OCI-M2 (cell line): ENCODE measurements around the gene WHRN.

Experiments
- DNase-seq: peaks from one replicate; lab custom pipeline; 2025; ENCODE audit not compliant: unreplicated experiment; lab: John Stamatoyannopoulos, UW

WHRN gene

GRCh38 chr9:114505187-114506081 lies at the start of gene WHRN:
TSS of gene WHRN (minus strand) at chr9:114505473. CDS start at chr9:114504801, 672 bp downstream.
- no peak for DNase-seq

DNA sequence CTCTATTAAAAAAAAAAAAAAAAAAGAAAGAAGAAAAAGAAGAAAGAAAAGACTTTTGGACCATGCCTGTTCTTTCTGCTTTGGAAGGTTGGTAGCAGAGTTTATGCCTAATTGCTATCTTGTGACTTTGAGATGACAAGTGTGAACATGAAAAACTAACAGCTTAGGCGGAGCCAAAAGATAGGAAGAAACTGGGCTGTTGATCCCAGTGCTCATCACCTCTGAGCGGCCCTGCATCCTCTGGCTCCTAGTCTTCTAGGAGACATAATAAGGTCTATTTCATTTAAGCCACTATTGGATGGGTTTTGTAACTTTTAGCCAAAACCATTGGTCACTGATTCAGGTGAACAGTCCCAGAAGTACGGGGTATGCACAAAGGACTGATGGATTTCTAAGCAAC lies 47.9 kb upstream of the WHRN start:
- DNase-seq = no peak

- no peak for DNase-seq
Measured at GRCh38 chr9:114552706-114553105, 47.4 kb upstream of the WHRN start.

DNA sequence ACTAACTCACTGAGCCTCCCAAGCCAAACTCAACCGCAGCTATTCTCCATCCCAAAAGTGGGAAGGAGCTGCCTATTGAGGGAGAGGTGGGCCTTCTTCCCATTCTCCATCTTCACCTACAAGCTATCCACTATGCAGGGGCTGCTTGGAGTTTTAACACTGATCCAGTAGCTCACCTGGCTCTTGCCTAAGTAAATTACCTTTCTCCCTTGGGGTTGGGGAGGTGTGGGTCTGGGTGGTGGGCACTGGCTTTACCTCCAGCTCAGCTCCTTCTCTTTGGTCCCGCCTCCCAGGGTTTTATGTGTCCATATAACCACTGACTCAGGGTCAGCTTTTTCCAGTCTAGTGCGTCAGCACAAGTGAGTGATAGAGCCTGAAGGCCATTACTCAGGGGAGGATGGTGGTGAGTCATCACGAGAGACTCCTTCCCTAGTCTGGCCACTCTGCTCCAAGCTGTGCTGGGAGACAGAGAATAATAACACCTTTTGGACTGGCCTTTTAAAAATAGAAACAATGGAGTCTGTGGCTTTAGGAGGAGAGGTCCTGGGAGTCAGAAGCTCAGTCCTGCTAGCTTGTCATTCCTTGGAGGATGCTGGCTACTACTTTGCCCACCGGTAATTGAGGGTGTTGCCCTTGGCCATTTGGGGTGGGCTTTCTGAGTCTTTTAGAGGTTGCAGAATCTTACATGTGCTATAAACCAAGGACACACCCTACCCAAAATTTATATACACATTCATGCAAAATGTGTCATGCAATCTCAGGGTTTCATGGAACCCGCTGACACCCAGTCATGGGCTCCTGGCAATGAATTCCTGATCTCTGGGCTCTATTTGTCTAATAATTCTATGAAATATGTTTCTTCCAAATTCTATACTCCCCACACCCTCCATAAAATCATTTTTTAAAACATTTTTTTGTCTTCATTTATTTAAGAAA lies 46.7 kb upstream of the WHRN start:
- no peak for DNase-seq

DNA sequence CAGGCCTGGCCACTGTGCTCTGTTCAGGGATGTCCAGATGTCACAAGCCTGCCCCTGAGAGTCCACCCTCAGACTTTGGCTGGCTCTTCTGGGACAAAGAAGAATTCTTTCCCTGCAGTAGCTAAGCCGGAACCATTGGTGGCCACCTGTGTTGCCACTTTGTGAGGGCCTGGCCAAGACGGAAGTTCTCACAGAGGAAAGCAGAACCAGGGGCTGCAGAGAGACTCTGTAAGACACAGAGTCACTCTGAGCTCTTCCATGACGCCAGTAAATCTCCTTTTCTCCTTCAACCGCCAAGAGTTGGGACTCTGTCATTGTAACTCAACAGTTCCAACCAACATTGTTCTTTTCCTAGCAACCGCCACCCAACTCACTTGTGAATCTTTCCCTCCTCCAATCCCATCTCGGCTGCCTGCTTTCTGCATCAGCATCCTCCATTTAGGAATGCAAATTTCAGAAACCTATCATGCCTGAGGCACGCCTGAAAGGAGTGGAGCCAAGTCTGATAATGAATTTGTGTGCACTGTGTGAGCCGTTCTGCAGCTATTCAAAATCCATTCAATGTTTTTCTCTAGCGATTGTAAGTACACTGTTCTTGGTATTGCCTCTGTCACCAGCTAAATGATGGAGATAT lies 44.5 kb upstream of the WHRN start:
- no peak for DNase-seq

DNA sequence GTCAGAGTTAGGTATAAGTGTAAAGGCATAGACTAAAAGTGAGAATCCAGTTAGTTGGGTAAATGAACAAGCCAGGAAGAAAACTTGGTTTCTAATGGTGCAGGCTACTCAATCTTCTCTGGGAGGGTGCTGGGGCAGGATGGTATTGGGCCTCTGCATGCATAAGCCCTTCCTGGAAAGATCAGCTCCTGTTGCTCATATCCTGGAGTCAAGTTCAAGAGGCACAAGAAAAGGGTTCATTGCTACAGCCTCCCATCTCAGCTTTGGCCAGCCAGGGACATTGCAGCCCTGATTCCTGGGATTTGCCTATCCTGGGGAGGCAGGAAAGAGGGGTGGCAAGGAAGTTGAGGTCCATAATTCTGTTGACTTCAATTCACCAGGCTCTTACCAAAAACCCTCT lies 41.6 kb upstream of the WHRN start:
- DNase-seq = no peak

- DNase-seq = no peak
Measured at GRCh38 chr9:114545055-114545454, 39.8 kb upstream of the WHRN start.

- DNase-seq = no peak
Measured at GRCh38 chr9:114539701-114540380, 34.6 kb upstream of the WHRN start.

DNA sequence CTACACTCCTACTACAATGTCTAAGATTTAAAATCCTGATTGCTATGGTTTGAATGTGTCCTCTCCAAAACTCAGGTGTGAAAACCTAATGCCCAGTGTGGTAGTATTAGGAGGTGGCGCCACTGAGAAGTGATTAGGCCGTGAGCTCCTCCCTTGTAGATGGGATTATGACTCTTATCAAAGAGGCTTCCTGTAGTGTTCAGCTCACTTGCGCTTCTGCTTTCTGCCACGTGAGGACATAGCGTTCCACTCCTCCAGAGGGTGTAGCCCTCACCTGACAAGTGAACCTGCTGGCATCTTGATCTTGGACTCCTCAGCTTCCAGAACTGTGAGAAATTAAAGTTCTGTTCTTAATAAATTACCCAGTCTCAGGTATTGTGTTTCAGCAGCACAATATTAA lies 33.0 kb upstream of the WHRN start:
- DNase-seq = no peak

DNA sequence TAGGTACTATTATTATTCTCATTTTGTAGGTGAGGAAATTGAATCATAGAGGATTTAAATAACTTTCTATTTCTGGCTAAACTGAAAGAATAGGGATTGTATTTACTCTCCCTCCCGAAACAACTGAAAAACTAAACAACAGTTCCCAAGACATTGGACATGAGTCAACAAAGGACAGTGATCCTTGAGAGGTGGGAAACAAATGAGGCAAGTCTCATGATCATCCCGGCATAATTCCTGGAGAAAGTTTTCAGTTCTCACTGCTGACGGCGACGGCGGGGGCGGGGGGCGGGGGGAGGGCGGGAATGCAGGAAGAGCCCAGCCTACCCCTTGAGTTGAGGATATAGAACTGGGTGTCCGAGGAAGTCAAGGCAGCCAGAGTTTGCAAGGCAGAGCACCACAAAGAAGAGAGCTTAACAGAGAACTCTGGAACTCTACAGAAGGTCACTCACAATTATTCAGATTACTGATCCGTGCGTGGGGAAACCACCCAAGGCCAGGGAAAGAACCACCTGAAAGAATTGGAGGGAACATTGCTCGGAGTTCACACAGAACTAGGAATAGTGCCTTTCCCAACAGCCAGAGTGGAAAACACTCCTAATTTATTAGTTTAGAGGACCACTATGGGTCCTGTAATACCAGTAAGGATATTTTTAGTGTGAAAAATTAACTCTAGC lies 27.4 kb upstream of the WHRN start:
- no peak for DNase-seq

DNA sequence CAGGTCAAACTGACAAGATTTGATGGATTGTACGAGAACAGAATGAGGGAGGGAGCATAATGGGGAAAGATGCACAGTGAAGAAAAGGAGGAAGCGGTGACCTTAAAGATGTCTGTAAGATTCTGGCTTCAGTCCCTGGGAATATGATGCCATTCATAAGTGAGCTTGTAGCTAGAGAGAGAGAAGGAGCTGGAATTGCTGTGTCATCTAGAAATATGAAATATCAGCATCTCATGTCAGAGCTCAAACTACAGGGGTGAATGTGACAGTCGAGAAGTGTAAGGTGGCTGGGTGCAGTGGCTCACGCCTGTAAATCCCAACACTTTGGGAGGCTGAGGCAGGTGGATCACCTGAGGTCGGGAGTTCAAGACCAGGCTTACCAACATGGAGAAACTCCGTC lies 24.0 kb upstream of the WHRN start:
- DNase-seq = no peak

DNA sequence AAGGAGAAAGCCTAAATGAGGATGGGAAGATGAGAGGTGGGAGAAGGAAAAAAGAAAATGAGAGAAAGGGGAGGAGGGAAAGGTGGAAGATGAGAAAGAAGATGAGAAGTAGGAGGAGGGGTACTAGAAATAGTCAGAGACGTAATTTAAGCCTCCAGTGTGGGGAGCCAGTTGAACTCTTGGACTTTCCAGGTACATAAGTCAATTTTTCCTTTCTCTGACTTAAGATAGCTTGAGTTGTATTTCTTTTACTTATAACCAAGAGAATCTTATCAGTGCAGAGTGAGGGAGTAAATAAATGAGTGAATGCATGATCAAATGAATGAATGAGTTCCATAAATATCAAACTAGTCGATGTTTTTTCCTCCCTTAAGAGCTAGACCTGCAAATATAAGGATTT lies 21.5 kb upstream of the WHRN start:
- no peak for DNase-seq

DNA sequence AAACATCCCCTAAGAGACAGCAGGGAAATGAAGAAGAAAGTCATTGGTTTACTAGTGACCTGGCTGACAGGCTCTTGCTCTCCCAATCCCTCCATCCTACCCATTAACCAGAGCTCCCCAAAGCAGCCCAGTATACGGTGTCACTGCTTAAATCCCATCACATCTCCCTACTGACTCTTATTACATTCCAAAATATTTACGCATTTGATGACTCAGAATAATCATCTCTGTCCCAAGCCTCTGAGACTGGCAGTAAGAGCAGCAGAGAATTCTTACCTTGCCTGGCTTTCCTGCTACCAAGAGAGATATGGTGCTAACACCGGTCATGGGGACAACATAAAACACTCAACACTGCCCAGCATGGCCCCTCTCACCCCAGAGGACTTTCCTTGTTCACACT lies 20.2 kb upstream of the WHRN start:
- DNase-seq = no peak

DNA sequence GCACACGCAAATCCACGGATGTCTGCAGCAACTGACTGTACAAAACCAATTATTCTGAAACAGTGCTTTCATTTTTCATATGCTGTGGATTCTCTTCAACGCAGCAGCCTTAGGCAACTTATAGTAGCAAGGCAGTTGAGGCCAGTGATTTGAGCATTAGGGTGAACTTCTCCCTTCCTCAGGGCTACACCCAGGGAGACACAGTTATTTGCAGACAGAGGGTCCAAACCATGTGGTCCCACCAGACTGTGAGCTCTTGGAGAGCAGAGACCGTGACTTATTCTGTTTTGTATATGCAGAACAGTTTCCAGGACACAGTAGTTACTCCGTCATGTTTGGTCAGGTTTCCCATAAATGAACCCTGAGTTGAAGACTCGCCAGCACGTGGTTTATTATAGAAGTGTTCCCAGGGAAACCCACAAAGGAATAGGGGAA lies 19.0 kb upstream of the WHRN start:
- DNase-seq = no peak

- DNase-seq = no peak
Measured at GRCh38 chr9:114522847-114523246, 17.6 kb upstream of the WHRN start.

GRCh38 chr9:114522286-114522685 lies 17.0 kb upstream of the WHRN start:
- DNase-seq = no peak

DNA sequence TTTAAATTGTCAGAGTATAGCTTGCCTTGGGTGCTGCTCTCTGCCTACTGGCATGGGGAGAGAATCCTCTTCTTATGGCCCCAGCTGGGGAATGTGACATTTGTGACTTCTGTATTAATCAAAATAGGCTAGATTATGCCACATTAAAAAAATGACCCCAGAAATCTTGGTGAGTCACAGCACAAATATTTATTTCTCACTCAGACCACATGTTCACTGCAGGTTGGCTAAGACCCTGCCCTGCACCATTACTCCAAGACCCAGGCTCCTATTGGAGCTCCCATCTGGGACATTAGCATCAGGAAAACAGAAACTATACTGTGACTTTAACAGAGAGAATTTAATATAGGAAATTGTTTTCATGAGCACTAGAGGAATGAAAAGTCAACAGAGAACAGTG lies 16.6 kb upstream of the WHRN start:
- no peak for DNase-seq

- DNase-seq = no peak
Measured at GRCh38 chr9:114518599-114519022, 13.3 kb upstream of the WHRN start.

DNA sequence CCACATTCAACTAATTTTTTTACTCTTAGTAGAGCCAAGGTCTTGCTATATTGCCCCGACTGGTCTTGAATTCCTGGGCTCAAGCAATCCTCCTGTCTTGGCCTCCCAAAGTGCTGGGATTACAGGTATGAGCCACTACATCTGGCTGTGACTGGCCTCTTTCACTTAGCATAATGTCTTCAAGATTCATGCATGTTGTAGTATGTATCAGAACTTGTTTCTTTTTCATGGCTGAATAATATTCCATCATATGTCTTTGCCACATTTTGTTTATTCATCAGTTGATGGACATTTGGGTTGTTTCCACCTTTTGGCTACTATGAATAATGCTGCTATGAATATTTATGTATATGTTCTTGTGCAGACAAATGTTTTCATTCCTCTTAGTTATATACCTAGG lies 12.8 kb upstream of the WHRN start:
- no peak for DNase-seq

GRCh38 chr9:114516913-114517312 lies 11.6 kb upstream of the WHRN start:
- DNase-seq = no peak
